ENCODE data around the gene TEX2. TPM values are rescaled to one million over a fixed set of nuclear protein-coding genes. Genes with fewer than 3 reads are reported as not detected.
"Not testable (repeated sequence)": the region's sequence is repeated elsewhere in the genome, so short reads cannot be mapped to it uniquely, and the experiment has no call there.

TEX2 gene
- total and polyA plus RNA-seq, 2 donors: 18.6 to 20.3 TPM

GRCh38 chr17:64129515-64129764 is 133.6 kb downstream of the TEX2 start:
- no peak for DNase-seq (ENCODE audit: extremely low spot score)
- 1% methylated on average over 31 of the region's 31 CpGs for whole genome bisulfite sequencing
- H3K36me3 ChIP-seq (ENCODE audit: insufficient read depth): no peaks in the 10 kb centered on the region
- peaks cover 1% of the 10 kb centered on the region for H3K4me1 ChIP-seq (ENCODE audit: insufficient read depth)
- peak overlapping the region; percentile 81 for H3K4me3 ChIP-seq (ENCODE audit: low read depth, low read length)
- H3K27ac ChIP-seq (ENCODE audit: low read depth): peak overlapping the region; percentile 94

- DNase-seq (ENCODE audit: extremely low spot score): no peak
- no peaks in the 10 kb centered on the region for H3K36me3 ChIP-seq (ENCODE audit: insufficient read depth)
- peak overlapping the region; percentile 94 for H3K27ac ChIP-seq (ENCODE audit: low read depth)
- H3K4me1 ChIP-seq (ENCODE audit: insufficient read depth): peaks cover 1% of the 10 kb centered on the region
- peak overlapping the region; percentile 81 for H3K4me3 ChIP-seq (ENCODE audit: low read depth, low read length)
- WGBS: 13% methylated on average over 15 of the region's 15 CpGs
Measured at GRCh38 chr17:64128787-64129514, 134.1 kb downstream of the TEX2 start.

- no peaks in the 10 kb centered on the region for H3K36me3 ChIP-seq (ENCODE audit: insufficient read depth)
- 81% methylated on average over 1 of the region's 1 CpG for WGBS
- DNase-seq (ENCODE audit: extremely low spot score): no peak
- H3K27ac ChIP-seq (ENCODE audit: low read depth): no peak overlapping the region
- no peak overlapping the region for H3K4me3 ChIP-seq (ENCODE audit: low read depth, low read length)
- peaks cover 1% of the 10 kb centered on the region for H3K4me1 ChIP-seq (ENCODE audit: insufficient read depth)
Measured at GRCh38 chr17:64126918-64127317, 136.1 kb downstream of the TEX2 start.

GRCh38 chr17:64125937-64126336 is 137.1 kb downstream of the TEX2 start:
- DNase-seq (ENCODE audit: extremely low spot score): no peak
- no peak overlapping the region for H3K27ac ChIP-seq (ENCODE audit: low read depth)
- peaks cover 1% of the 10 kb centered on the region for H3K4me1 ChIP-seq (ENCODE audit: insufficient read depth)
- H3K4me3 ChIP-seq (ENCODE audit: low read depth, low read length): no peak overlapping the region
- 70% methylated on average over 3 of the region's 3 CpGs for WGBS
- no peaks in the 10 kb centered on the region for H3K36me3 ChIP-seq (ENCODE audit: insufficient read depth)

- WGBS: 96% methylated on average over 3 of the region's 3 CpGs
- no peak overlapping the region for H3K4me3 ChIP-seq (ENCODE audit: low read depth, low read length)
- peaks cover 1% of the 10 kb centered on the region for H3K4me1 ChIP-seq (ENCODE audit: insufficient read depth)
- H3K27ac ChIP-seq (ENCODE audit: low read depth): no peak overlapping the region
- DNase-seq (ENCODE audit: extremely low spot score): no peak
- no peaks in the 10 kb centered on the region for H3K36me3 ChIP-seq (ENCODE audit: insufficient read depth)
Measured at GRCh38 chr17:64124609-64125008, 138.5 kb downstream of the TEX2 start.

- DNase-seq (ENCODE audit: extremely low spot score): no peak
- peaks cover 3% of the 10 kb centered on the region for H3K4me1 ChIP-seq (ENCODE audit: insufficient read depth)
- no peak overlapping the region for H3K27ac ChIP-seq (ENCODE audit: low read depth)
- H3K4me3 ChIP-seq (ENCODE audit: low read depth, low read length): no peak overlapping the region
- no peaks in the 10 kb centered on the region for H3K36me3 ChIP-seq (ENCODE audit: insufficient read depth)
- WGBS: 67% methylated on average over 4 of the region's 4 CpGs
Measured at GRCh38 chr17:64123114-64123513, 139.9 kb downstream of the TEX2 start.

GRCh38 chr17:64120972-64121786 is 141.9 kb downstream of the TEX2 start:
- H3K4me1 ChIP-seq (ENCODE audit: insufficient read depth); DNase-seq (ENCODE audit: extremely low spot score); H3K27ac ChIP-seq (ENCODE audit: low read depth); H3K36me3 ChIP-seq (ENCODE audit: insufficient read depth); H3K4me3 ChIP-seq (ENCODE audit: low read depth, low read length): not testable (repeated sequence)
- 93% methylated on average over 13 of the region's 13 CpGs for WGBS

GRCh38 chr17:64120159-64120810 is 142.8 kb downstream of the TEX2 start:
- Histone ChIP-seq H3K4me1 (ENCODE audit: insufficient read depth) (peaks cover 1% of the 10 kb centered on the region), H3K27ac (ENCODE audit: low read depth) (no peak overlapping the region), H3K4me3 (ENCODE audit: low read depth, low read length) (no peak overlapping the region), H3K36me3 (ENCODE audit: insufficient read depth) (no peaks in the 10 kb centered on the region)
- no peak for DNase-seq (ENCODE audit: extremely low spot score)
- WGBS: 82% methylated on average over 3 of the region's 3 CpGs

- WGBS: 48% methylated on average over 10 of the region's 10 CpGs
Measured at GRCh38 chr17:64117981-64118979, 144.8 kb downstream of the TEX2 start.

GRCh38 chr17:64115822-64116534 is 147.1 kb downstream of the TEX2 start:
- Histone ChIP-seq H3K4me3 (ENCODE audit: low read depth, low read length) (no peak overlapping the region), H3K4me1 (ENCODE audit: insufficient read depth) (peaks cover 1% of the 10 kb centered on the region), H3K27ac (ENCODE audit: low read depth) (peak overlapping the region; percentile 4), H3K36me3 (ENCODE audit: insufficient read depth) (no peaks in the 10 kb centered on the region)
- DNase-seq (ENCODE audit: extremely low spot score): no peak
- 40% methylated on average over 7 of the region's 7 CpGs for WGBS

More at GRCh38 chr17:64117981-64118979, 144.8 kb downstream of the TEX2 start:
- Histone ChIP-seq H3K27ac (ENCODE audit: low read depth) (no peak overlapping the region), H3K4me1 (ENCODE audit: insufficient read depth) (peaks cover 1% of the 10 kb centered on the region), H3K36me3 (ENCODE audit: insufficient read depth) (no peaks in the 10 kb centered on the region), H3K4me3 (ENCODE audit: low read depth, low read length) (no peak overlapping the region)
- DNase-seq (ENCODE audit: extremely low spot score): no peak

- H3K4me3 ChIP-seq (ENCODE audit: low read depth, low read length): no peak overlapping the region
- DNase-seq (ENCODE audit: extremely low spot score): no peak
- 88% methylated on average over 8 of the region's 8 CpGs for WGBS
- no peak overlapping the region for H3K27ac ChIP-seq (ENCODE audit: low read depth)
- H3K36me3 ChIP-seq (ENCODE audit: insufficient read depth): no peaks in the 10 kb centered on the region
- peaks cover 1% of the 10 kb centered on the region for H3K4me1 ChIP-seq (ENCODE audit: insufficient read depth)
Measured at GRCh38 chr17:64115043-64115698, 147.9 kb downstream of the TEX2 start.

- Histone ChIP-seq H3K4me1 (ENCODE audit: insufficient read depth) (no peaks in the 10 kb centered on the region), H3K27ac (ENCODE audit: low read depth) (no peak overlapping the region), H3K36me3 (ENCODE audit: insufficient read depth) (no peaks in the 10 kb centered on the region), H3K4me3 (ENCODE audit: low read depth, low read length) (no peak overlapping the region)
- no peak for DNase-seq (ENCODE audit: extremely low spot score)
- 92% methylated on average over 2 of the region's 2 CpGs for WGBS
Measured at GRCh38 chr17:64113006-64113405, 150.1 kb downstream of the TEX2 start.

All from urinary bladder (tissue), 4 donors.